Activated B cell treated with CpG ODN at 0.5 μM for 24 hours (primary cell): Measurements from ENCODE around the gene MBD5. TPM values are rescaled to one million over a fixed set of nuclear protein-coding genes. Genes with fewer than 3 reads are reported as not detected.

Experiments used
- ATAC-seq: fragments of 200-7000 bp; cut with Tn5 transposase; one replicate; pipeline ENCODE4 v1.10.0; 2021; ENCODE audit warnings: low read depth, mild to moderate bottlenecking, moderate library complexity
- CTCF ChIA-PET: fragments of 350-600 bp; sonication (Branson Sonifier 250); formaldehyde crosslinking; loops from one replicate; lab custom pipeline; 2021; ENCODE audit warnings: antibody characterized with exemption; lab: Charles Lee
- POLR2A ChIA-PET: fragments of 350-600 bp; sonication (Branson Sonifier 250); formaldehyde crosslinking; loops from one replicate; lab custom pipeline; 2021; ENCODE audit warnings: antibody characterized with exemption; lab: Charles Lee
- DNase-seq: peaks from one replicate; pipeline ENCODE4 v3.0.0; 2022
- H3K27ac Mint-ChIP-seq: one replicate; pipeline ENCODE4 v1.8.0; 2020; ENCODE audit warnings: mixed read lengths
- H3K27me3 Mint-ChIP-seq: one replicate; pipeline ENCODE4 v1.8.0; 2021; ENCODE audit warnings: mixed read lengths
- H3K36me3 Mint-ChIP-seq: one replicate; pipeline ENCODE4 v1.8.0; 2021; ENCODE audit warnings: low read depth, mixed read lengths
- H3K4me1 Mint-ChIP-seq: one replicate; pipeline ENCODE4 v1.8.0; 2021; ENCODE audit warnings: mixed read lengths
- H3K4me3 Mint-ChIP-seq: one replicate; pipeline ENCODE4 v1.8.0; 2020; ENCODE audit warnings: mild to moderate bottlenecking, mixed read lengths
- H3K9me3 Mint-ChIP-seq: one replicate; pipeline ENCODE4 v1.8.0; 2020; ENCODE audit warnings: mixed read lengths
- intact Hi-C: fragments of 100-400 bp; cut with micrococcal nuclease; formaldehyde crosslinking; loops from one replicate; pipeline ENCODE4 v1.15.1; 2024
- total RNA-seq: library from RNA; stranded (reverse); gene quantifications from 2 replicates; pipeline ENCODE4 v1.2.3, GENCODE V29; 2022
- TF ChIP-seq, protein P1 (sequence below): fragments of 200-600 bp; IDR thresholded peaks from one replicate; pipeline ENCODE4 v1.8.0; 2022; ENCODE audit warnings: antibody characterized with exemption, mild to moderate bottlenecking

The MBD5 gene
- total RNA-seq, 1 donor from 2014 or later = 55.7 TPM

DNA sequence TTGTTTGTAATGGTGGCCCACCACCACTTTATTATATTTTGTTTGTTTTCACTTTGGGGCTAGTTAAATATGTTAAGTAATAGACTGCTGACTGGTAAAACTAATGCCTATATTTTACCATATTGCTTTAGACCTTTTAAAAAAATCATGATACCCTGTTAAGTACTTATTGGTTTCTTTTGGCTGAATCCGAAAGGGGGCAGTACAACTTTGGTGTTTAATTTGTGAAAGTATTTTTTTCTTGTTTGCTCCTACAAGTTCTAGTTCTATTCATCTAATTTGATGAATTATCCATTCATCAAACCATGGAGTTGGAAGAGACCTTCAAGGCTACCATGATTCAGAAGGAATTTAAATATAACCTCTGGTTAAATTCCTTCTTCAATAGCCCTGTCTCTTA lies 147.0 kb downstream of the MBD5 start:
- intact Hi-C loops = no loop called here
- ChIA-PET CTCF (no interaction called here), POLR2A (no interaction called here)
- H3K9me3 Mint-ChIP-seq = no peaks in the 10 kb centered on the region
- ATAC-seq (no peak), DNase-seq (no peak)
- no peak overlapping the region for H3K27ac Mint-ChIP-seq
- no peak overlapping the region for H3K4me3 Mint-ChIP-seq
- peaks cover 3% of the 10 kb centered on the region for H3K4me1 Mint-ChIP-seq
- peaks cover 9% of the 10 kb centered on the region for H3K36me3 Mint-ChIP-seq
- H3K27me3 Mint-ChIP-seq = no peaks in the 10 kb centered on the region
- TF ChIP-seq, protein P1, sequence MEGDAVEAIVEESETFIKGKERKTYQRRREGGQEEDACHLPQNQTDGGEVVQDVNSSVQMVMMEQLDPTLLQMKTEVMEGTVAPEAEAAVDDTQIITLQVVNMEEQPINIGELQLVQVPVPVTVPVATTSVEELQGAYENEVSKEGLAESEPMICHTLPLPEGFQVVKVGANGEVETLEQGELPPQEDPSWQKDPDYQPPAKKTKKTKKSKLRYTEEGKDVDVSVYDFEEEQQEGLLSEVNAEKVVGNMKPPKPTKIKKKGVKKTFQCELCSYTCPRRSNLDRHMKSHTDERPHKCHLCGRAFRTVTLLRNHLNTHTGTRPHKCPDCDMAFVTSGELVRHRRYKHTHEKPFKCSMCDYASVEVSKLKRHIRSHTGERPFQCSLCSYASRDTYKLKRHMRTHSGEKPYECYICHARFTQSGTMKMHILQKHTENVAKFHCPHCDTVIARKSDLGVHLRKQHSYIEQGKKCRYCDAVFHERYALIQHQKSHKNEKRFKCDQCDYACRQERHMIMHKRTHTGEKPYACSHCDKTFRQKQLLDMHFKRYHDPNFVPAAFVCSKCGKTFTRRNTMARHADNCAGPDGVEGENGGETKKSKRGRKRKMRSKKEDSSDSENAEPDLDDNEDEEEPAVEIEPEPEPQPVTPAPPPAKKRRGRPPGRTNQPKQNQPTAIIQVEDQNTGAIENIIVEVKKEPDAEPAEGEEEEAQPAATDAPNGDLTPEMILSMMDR = no peak

DNA sequence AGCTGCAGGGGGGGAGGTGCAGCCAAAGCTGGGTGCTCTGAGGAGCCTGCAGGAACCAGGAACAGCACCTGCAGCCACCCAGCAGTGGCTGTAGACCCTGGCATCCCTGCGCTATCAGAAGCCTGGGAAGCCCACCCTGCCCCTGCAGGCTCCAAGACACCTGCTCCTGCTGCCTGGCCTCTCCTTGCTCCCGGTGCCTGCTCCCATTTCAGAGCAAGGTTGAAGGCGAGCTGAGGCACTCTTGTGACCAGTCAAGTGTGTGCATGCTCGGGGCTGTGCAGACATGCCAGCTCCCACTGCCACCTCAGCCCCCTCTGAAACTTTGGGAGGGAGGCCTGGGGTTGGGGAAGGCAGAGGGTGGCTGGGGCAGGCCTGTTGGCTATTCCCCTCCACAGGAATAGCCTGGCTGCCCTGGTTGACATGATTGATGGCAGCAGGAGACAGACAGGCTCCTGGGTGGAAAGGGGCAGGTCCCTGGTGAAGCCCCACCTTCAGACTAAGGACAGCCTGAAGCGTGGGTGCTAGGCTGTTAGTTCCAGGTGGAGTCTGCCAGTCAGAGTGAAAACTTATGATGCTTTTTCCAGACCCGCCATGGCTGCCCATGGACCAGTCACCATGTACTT lies 151.4 kb downstream of the MBD5 start:
- POLR2A ChIA-PET = no interaction called here
- no peak for DNase-seq
- intact Hi-C loops = no loop called here
- Mint-ChIP-seq H3K4me3 (no peak overlapping the region), H3K4me1 (no peaks in the 10 kb centered on the region), H3K27me3 (no peaks in the 10 kb centered on the region), H3K9me3 (no peaks in the 10 kb centered on the region), H3K27ac (no peak overlapping the region), H3K36me3 (peaks cover 10% of the 10 kb centered on the region)
- CTCF ChIA-PET = no interaction called here
- TF ChIP-seq, protein P1 = no peak
- ATAC-seq = no peak

DNA sequence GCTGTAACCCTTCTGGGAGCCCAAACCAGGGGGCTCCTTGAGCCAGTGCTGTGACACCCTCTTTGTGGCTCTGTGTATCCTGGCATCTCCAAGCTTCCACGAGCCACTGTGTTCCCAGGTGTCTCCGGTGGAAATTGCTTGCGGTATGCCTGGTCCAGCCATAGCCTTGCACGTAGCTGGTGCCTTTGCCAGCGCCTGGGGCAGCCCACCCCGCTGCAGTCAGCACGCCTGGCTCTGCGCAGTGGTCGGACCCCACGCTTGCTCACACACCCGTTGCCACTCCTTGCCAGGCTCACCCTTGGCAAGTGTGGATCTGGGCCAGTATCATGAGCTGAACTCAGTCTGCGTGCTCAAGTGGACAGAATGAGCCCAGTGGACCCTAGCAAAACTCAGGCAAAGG lies 152.3 kb downstream of the MBD5 start:
- DNase-seq (no peak), ATAC-seq (no peak)
- ChIA-PET POLR2A (no interaction called here), CTCF (no interaction called here)
- intact Hi-C loops = no loop called here
- Mint-ChIP-seq H3K27ac (no peak overlapping the region), H3K9me3 (no peaks in the 10 kb centered on the region), H3K4me1 (no peaks in the 10 kb centered on the region), H3K36me3 (peaks cover 10% of the 10 kb centered on the region), H3K4me3 (no peak overlapping the region), H3K27me3 (no peaks in the 10 kb centered on the region)
- TF ChIP-seq, protein P1 = no peak

DNA sequence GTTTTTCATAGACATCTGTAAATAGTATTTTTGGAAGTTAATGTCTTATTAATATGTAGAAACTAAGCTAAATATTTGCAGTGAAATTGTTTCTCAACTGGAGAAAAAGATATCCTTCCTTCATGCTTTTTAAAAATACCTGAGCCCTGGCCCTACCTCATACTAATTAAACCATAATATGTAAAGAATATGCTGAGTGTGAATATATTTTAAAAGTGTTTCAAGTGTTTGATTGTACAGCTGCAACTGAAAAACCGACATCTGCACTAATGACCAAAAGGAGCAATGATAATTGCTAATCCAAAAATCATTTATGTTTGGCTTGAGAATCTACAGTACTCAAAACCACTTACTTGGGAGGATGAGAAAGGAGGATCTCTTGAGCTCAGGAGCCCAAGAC lies 156.7 kb downstream of the MBD5 start:
- ATAC-seq (no peak), DNase-seq (no peak)
- intact Hi-C loops = no loop called here
- TF ChIP-seq, protein P1 = no peak
- Mint-ChIP-seq H3K27ac (no peak overlapping the region), H3K9me3 (no peaks in the 10 kb centered on the region), H3K4me3 (no peak overlapping the region), H3K4me1 (no peaks in the 10 kb centered on the region), H3K36me3 (peaks cover 24% of the 10 kb centered on the region), H3K27me3 (no peaks in the 10 kb centered on the region)
- ChIA-PET CTCF (no interaction called here), POLR2A (no interaction called here)

DNA sequence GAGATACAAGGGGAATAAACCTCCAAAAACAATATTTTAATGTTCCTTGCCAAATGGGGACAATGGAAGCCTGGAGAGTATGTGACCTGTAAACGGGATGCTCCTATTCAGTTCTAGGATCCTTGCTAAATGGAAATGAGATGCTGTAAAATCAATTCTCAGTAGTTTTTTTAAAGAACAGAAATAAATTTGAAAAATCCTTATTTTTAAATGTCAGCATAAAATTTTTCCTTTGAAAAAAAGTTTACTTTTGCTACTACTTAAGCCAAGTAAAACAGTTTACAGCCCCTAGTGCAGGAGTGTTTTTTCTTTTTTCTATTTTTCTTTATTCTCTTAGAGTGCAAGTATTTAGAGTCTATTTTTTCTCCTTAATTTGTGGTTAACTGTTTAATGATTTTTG lies 158.8 kb downstream of the MBD5 start:
- CTCF ChIA-PET = no interaction called here

More for the DNA sequence above, 158.8 kb downstream of the MBD5 start:
- no peaks in the 10 kb centered on the region for H3K9me3 Mint-ChIP-seq
- H3K4me1 Mint-ChIP-seq = no peaks in the 10 kb centered on the region
- H3K27me3 Mint-ChIP-seq = no peaks in the 10 kb centered on the region
- POLR2A ChIA-PET = no interaction called here
- TF ChIP-seq, protein P1 = no peak
- no peak overlapping the region for H3K27ac Mint-ChIP-seq
- DNase-seq (no peak), ATAC-seq (no peak)
- H3K4me3 Mint-ChIP-seq = no peak overlapping the region
- peaks cover 34% of the 10 kb centered on the region for H3K36me3 Mint-ChIP-seq
- intact Hi-C loops = no loop called here
